Measurements from ENCODE around the gene APRT. TPM values are rescaled to one million over a fixed set of nuclear protein-coding genes. Genes with fewer than 3 reads are reported as not detected.
A peak's percentile ranks its signal among the peaks of the same experiment; 100 is the strongest.

The APRT gene
- total and polyA plus RNA-seq, 9 donors = 12.7 to 150 (median 74.1) TPM

DNA sequence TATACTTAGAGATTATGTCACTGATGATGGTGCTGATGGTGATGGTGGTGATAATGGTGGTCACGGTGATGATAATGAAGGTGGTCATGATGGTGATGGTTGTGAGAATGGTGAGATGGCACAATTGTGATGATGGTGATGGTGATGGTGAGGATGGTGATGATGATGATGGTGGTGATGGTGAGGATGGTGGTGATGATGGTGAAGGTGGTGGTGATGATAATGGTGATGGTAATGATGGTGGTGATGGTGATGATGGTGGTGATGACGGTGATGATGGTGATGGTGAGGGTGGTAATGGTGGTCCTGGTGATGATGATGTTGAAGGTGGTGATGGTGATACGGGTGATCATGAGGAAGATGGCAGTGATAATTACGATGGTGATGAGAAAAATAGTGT, 13.7 kb downstream of the APRT start:
- Histone ChIP-seq H3K27ac (no peak overlapping the region), H3K27me3 (no peaks in the 10 kb centered on the region), H3K4me1 (ENCODE audit: insufficient read depth) (no peaks in the 10 kb centered on the region), H3K4me3 (no peak overlapping the region), H3K36me3 (no peaks in the 10 kb centered on the region), H3K9me3 (no peaks in the 10 kb centered on the region)
- intact Hi-C loops (cut with DNase I) = no loop called here
- WGBS, 3 donors = 86 to 98% (median 89%) methylated on average over 4 of the region's 4 CpGs
- no peak for DNase-seq
- no peak for TF ChIP-seq POLR2A (IDR thresholded peaks at IDR 0.05)
- TF ChIP-seq EP300 (IDR thresholded peaks at IDR 0.05) = no peak
- TF ChIP-seq, protein P1, sequence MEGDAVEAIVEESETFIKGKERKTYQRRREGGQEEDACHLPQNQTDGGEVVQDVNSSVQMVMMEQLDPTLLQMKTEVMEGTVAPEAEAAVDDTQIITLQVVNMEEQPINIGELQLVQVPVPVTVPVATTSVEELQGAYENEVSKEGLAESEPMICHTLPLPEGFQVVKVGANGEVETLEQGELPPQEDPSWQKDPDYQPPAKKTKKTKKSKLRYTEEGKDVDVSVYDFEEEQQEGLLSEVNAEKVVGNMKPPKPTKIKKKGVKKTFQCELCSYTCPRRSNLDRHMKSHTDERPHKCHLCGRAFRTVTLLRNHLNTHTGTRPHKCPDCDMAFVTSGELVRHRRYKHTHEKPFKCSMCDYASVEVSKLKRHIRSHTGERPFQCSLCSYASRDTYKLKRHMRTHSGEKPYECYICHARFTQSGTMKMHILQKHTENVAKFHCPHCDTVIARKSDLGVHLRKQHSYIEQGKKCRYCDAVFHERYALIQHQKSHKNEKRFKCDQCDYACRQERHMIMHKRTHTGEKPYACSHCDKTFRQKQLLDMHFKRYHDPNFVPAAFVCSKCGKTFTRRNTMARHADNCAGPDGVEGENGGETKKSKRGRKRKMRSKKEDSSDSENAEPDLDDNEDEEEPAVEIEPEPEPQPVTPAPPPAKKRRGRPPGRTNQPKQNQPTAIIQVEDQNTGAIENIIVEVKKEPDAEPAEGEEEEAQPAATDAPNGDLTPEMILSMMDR (IDR thresholded peaks at IDR 0.05) = no peak

DNA sequence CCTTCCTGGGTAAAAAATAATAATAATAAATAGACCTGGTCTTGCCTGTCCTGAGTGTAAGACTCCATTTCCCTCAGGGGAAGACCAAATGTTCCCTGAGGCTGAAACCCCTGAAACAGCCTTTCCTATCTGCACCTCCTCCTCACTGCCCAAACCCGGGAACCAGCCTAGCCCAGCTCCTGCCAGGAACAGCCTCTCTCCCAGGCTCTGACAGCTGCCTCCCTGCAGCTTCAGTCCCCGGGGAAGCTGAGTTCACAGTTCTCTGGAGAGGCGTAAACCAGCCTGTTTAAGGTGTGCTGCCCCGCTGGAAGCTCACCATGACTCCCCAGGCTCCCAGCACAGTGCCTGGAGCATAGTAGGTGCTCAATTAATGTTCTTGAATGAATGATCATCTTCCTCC, 15.4 kb downstream of the APRT start:
- Histone ChIP-seq H3K27ac (no peak overlapping the region), H3K27me3 (no peaks in the 10 kb centered on the region), H3K4me1 (ENCODE audit: insufficient read depth) (no peaks in the 10 kb centered on the region), H3K36me3 (no peaks in the 10 kb centered on the region), H3K4me3 (no peak overlapping the region), H3K9me3 (no peaks in the 10 kb centered on the region)
- no peak for DNase-seq
- TF ChIP-seq, protein P1 (IDR thresholded peaks at IDR 0.05) = no peak
- TF ChIP-seq POLR2A (IDR thresholded peaks at IDR 0.05) (no peak), EP300 (IDR thresholded peaks at IDR 0.05) (no peak)
- intact Hi-C loops (cut with DNase I) = no loop called here
- 52 to 69% (median 59%) methylated on average over 4 of the region's 4 CpGs for WGBS, 3 donors

DNA sequence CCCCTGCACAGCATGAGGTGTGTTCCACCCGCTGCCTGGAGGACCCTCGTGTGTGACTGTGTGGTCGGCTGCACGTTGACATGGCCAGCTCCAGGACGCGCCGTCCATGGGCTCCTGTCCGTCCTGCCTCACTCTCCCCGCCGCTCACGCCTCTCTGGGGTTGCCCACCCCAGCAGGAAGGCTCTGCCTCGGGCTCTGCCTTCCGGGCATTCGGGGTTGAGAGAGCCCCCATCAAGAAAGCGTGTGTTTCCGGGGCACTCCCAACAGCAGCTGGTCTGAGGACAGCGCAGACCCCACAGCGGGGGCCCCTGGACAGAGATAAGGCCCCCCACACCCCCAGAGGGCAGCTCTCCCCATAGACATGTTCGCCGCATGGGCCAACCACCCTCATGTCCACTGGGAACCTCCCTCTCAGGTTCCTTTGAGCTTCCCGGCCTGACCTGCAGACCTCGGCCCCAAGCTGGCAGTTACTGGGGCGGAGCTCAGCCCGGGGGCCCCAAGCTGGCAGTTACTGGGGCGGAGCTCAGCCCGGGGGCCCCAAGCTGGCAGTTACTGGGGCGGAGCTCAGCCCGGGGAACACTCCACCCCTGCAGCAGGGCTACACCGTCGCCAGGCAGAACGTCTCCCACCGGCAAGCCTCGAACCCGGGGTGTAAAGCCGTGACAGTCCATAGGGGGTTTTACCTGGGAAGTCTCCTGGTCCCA, 18.3 kb downstream of the APRT start:
- DNase-seq = peak in 1 of 5 donors; percentile 10
- H3K27me3 ChIP-seq = no peaks in the 10 kb centered on the region
- H3K36me3 ChIP-seq = no peaks in the 10 kb centered on the region
- H3K4me3 ChIP-seq = no peak overlapping the region
- H3K9me3 ChIP-seq = no peaks in the 10 kb centered on the region
- WGBS, 3 donors = 22 to 38% (median 30%) methylated on average over 33 to 35 of the region's 35 CpGs
- H3K4me1 ChIP-seq (ENCODE audit: insufficient read depth) = no peaks in the 10 kb centered on the region
- no peak overlapping the region for H3K27ac ChIP-seq
- no peak for TF ChIP-seq POLR2A (IDR thresholded peaks at IDR 0.05)
- TF ChIP-seq, protein P1 (IDR thresholded peaks at IDR 0.05) = no peak
- no peak for TF ChIP-seq EP300 (IDR thresholded peaks at IDR 0.05)
- intact Hi-C loops (cut with DNase I) = no loop called here

DNA sequence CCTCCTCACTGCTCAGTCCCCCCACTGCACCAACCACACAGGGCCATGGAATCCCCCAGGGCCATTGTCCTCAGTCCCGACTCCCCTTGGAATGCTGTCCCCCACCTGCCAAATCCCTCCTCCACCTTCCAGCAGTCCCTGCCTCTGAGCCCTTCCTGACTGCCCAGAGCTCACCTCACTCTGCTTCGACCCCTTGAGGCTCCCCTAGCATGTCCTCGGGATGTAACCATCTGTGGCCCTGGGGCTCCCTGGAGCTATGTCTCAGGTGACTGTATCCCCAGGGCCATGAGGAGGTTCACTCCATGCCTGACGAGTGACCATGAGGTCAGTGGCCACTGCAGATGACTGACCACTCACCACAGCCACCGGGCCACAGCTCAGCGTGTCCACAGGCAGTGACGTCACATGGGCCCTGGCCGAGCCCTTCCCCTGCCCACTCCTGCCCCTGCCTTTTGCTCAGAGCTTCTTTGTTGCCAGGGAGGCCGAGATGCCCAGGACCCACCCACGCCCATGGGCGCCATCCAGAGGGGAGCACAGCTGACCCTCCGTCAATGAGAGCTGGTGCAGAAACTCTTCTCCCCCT, 19.0 kb downstream of the APRT start:
- H3K27me3 ChIP-seq = no peaks in the 10 kb centered on the region
- peak in 1 of 5 donors; percentile 13 for DNase-seq
- no peak overlapping the region for H3K4me3 ChIP-seq
- intact Hi-C loops (cut with DNase I) = no loop called here
- H3K9me3 ChIP-seq = no peaks in the 10 kb centered on the region
- H3K4me1 ChIP-seq (ENCODE audit: insufficient read depth) = no peaks in the 10 kb centered on the region
- no peaks in the 10 kb centered on the region for H3K36me3 ChIP-seq
- 54 to 68% (median 57%) methylated on average over 6 to 12 of the region's 12 CpGs for WGBS, 3 donors
- no peak overlapping the region for H3K27ac ChIP-seq
- TF ChIP-seq, protein P1 (IDR thresholded peaks at IDR 0.05) = no peak
- TF ChIP-seq POLR2A (IDR thresholded peaks at IDR 0.05) (no peak), EP300 (IDR thresholded peaks at IDR 0.05) (no peak)
